Fibroblast of the conjunctiva (primary cell): ENCODE measurements around the gene CD7.
A peak's percentile ranks its signal among the peaks of the same experiment; 100 is the strongest.

Experiments
- DNase-seq: peaks from one replicate; pipeline ENCODE4 v3.0.0-alpha.2; 2010; ENCODE audit warnings: low read depth

CD7 gene

DNA sequence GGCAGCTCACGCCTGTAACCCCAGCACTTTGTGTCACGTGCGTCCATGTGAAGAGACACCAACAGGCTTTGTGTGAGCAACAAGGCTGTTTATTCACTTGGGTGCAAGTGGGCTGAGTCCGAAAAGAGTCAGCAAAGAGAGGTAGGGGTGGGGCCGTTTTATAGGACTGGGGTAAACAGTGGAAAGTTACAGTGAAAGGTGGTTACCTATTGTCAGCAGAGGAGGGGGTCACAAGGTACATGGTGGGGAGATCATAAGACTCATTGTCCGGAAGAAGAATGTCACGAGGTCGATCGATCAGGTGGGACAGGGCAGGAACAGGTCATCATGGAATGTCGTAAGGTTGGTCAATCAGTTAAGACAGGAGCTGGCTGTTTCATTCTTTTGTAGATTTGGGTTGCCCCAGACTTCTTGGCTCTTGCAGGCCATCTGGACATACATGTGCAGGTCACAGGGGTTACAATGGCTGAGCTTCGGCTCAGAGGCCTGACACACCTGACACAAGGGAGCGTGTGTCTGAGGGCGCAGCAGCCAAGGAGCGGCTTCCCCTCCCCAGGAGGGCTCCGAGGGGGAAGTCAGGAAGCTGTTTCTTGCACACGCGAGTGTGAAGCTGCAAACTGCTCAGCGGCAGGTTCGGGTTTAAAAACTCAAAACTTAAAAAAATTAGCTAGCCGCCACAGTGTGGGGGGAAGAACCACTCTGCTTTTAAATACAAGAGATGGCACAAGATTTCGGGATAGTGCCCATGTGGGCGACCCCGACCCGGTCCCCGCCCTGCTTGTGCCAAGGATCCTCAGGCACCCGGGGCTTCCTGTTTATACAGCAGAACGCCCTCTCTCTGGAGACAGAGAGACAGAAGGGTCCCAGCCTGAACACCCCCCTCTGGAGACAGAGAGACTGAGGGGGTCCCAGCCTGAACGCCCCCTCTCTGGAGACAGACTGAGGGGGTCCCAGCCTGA, 29.2 kb upstream of the CD7 start:
- DNase-seq: no peak

DNA sequence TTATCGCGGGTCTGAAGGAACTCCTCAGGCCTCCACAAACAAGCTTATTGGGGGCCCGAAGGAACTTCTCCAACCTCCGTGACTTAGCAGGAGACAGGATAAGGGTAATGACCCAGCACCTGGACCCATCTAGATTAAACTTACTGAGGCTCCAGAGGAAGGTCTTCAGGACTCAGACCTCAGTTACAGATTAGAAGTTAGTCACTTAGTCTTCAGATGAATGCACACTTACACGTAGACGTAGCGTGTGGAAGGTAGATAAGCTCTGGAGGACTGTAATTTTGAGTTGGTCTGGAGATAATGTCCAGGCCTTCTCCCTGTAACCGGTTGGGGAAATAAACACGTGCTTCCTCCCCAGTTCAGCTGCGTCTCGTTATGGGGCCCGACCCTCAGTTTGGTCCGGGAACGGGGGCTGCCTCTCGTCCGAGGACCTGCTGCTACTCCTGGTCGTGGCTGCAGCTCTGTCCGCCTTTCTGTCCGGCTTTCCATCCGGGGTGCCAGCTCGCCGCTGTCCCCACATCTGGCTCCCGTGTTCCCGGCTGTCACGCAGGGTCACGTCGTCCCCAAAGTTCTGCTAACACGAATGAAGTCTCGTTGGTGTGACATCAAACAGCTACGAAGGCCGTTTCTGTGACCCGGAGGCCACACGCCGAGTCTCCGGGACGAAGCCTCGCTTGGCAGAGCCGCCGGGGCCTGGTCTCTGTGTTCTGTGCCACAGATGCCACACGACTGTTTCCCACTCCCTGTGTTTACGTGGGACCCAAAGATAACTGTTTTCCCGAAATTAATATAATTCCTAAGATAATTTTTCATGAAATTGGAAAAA, 28.0 kb upstream of the CD7 start:
- DNase-seq: no peak

DNA sequence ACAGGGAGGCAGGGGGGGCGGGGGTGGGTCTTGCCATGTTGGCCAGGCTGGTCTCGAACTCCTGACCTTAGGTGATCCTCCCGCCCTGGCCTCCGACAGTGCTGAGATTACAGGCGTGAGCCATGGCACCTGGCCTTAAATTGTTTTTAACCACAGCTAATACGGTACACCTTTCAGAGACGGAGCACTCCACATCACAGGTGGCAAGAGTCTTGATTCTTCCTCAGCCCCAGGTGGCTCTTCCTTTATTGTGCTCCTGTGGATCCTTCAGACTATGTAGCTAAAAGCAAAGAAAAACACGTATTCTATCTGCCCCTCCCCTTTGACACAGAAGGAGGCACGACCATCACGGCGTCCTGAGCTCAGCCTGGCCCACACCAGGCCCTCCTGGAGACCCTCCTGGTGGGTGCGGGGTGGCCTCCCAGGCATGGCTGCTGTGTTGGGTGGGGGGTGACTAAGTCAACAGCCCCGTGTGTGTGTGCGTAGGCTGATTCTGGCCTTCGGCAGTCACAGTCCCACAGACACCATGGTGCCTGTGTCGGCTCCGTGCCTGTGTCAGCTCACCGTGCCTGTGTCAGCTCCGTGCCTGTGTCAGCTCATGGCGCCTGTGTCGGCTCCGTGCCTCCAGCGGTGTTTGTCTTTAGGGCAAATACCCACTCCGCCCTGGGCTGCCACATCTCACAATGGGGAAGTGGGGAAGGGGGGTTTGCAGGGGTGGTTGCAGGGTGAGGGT, 26.9 kb upstream of the CD7 start:
- DNase-seq: no peak

DNA sequence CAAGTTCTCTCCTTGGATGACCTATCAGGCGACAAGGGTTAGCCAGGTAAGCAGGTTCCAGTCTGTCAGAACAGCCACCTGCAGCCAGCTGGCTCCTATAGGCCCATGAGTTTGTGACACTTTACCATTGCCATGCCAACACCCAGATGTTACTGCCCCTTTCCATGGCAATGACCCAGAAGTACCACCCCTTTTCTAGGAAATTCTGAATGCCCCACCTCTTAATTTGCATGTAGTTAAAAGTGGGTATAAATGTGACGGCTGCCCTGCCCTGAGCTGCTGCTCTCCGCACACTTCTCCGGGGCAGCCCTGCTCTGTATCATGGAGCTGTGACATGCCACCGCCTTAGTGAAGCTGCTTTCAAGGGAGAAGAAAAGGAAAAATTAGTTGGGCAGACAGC, 26.2 kb upstream of the CD7 start:
- DNase-seq: no peak

DNA sequence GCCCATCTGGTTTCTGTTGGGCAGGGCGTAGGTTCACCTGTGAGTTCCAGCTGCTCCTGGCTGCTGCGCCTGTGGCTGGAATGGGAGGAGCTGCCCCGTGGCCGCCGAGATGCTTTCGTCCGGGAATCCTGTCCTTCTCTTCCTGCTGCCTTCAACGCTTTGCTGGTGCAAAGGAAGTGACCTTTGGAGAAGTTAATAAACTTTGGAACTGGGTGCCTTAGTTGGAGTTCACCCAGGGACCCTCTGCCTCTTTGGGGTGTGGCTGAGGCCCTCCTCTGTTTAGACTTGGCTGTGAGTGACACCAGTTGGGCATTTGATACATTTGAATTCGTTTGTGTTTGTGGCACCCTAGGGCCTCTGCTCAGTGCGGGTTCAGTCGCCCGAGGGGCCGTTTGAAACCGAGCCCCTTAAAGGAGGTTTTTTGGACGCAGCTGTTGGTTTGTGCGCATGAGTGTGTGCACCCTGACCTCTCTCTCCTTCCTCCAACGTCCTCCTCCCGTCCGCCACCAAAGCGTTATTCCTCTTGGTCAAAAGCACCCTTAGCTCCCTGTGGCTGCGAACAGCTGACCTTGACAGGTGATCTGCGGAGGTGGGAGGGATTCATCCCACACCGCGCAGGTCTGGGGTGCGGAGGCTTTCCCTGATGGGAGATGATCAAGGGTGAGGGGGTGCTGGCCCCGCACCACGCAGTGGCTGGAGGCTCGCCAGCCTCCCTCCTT, 25.1 kb upstream of the CD7 start:
- no peak for DNase-seq

DNA sequence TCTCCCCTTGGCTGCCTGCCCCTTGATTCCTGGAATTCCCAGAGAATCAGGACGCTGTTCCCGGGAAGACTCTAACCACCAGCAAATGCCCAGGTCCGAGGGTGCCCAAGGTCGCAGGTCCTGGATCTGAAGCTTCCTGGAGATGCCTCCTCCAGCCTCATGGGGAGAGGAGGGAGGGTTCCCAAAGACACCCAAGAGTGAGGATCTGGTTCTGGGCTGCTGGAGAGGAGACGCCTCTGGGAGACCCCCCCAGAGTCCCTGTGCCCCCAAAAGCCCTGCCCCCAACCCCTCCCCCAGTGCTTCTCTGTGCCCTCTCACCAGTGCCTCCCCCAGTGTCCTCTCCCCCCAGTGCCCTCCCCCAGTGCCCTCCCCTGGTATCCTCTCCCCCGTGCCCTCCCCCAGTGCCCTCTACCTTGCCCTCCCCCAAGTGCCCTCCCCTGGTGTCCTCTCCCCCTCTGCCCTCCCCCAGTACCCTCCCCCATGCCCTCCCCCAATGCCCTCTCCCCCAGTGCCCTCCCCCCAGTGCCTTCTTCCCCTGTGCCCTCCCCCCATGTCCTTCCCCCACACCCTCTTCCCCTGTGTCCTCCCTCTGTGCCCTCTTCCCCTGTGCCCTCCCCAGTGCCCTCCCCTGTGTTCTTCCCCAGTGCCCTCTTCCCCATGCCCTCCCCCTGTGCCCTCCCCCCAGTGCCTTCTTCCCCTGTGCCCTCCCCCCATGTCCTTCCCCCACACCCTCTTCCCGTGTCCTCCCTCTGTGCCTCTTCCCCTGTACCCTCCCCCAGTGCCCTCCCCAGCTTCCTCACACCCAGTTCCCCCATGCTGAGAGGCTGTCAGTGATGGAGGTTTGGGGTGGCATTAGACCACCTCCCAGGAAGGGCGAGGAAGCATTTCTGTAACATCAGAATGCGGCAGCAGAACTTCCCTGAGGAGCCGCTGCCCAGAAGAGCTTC, 22.5 kb upstream of the CD7 start:
- DNase-seq: no peak

DNA sequence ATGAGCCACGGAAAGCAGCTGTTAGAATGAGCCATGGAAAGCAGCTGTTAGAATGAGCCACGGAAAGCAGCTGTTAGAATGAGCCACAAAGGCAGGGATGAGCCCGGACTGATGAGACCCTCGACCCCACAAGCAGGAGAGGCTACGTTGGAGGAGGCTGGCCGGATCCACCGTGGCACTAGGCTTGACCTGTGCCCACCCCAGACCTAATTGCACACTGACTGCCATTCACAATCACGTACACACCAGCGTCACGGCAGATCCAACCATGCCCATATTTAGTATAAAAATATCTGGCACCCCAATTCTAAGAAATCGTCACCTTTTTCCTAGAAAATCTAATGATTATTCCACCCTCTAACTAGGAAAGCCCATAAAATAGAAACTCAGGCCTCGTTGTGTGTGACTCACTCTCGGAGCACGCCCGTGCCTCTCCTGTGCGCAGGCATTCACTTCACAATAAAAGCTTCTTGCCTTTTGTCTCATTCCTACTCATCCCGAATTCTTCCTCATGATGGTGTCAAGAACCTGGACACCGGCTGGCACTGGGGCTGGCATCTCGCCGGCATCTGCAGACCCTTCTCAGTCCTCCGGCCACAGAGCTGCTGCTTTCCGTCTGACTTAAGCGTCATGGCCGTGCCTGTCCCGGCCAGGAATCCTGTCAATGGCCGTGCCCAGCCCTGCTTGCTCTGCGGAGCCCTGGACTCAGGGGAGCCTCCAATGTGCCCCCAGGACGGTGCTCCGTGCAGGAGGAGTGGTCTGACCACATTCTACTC, 21.6 kb upstream of the CD7 start:
- DNase-seq: peak; percentile 36

DNA sequence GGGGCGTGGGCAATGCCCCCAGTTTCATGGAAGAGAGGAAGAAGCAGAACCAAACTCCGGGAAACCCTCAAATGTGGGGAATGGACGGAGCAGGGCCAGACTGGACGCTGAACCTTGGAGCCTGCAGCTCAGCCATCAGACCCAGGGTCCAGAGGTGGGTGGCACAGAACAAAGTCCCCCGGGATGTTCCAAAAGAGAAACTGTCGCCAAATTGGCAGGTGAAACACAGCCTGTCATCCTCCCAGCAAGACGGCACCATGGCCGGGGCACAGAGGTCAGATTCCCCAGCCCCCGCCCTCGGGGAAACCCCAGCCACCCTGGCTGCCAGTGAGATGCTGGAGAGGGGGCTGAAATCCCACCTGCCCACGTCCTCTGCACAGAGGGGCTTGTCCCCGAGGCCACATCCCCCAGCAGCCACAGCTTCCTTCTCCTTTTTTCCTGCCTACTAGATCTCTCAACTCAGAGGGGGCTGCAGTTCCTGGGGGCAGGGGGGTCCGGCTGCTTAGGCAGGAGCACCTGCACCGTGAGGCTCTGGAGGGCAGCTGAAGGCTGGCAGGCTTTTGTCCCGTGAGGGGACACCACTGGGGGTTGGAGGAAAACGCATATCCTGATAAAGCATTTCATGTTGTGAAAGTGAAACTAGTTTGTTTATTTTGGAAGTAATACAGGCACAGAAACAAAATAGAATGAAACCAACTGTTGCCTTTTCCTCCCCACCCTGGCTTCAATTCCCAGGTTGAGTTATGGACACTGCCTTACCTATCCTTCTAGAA, 17.4 kb upstream of the CD7 start:
- no peak for DNase-seq

DNA sequence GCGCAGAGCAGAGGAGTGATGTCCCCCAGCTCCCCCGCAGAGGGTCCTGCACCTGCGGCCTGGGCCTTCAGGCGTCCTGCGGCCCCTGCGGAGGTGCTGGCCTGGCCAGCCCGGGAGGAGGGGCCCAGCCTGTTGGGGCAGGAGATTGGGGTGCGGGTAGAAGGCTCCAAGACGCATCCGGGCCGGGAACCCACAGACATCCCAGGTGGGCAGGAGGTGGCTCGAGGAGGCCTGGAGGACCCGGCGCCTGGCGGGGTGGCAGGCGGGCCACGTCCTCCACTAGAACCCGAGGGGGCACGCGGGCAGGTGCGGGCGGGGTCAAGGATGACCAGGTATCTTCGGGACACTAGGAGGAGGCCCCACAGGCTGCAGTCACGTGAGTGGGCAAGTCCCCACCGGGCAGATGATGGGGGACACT, 16.8 kb upstream of the CD7 start:
- no peak for DNase-seq

DNA sequence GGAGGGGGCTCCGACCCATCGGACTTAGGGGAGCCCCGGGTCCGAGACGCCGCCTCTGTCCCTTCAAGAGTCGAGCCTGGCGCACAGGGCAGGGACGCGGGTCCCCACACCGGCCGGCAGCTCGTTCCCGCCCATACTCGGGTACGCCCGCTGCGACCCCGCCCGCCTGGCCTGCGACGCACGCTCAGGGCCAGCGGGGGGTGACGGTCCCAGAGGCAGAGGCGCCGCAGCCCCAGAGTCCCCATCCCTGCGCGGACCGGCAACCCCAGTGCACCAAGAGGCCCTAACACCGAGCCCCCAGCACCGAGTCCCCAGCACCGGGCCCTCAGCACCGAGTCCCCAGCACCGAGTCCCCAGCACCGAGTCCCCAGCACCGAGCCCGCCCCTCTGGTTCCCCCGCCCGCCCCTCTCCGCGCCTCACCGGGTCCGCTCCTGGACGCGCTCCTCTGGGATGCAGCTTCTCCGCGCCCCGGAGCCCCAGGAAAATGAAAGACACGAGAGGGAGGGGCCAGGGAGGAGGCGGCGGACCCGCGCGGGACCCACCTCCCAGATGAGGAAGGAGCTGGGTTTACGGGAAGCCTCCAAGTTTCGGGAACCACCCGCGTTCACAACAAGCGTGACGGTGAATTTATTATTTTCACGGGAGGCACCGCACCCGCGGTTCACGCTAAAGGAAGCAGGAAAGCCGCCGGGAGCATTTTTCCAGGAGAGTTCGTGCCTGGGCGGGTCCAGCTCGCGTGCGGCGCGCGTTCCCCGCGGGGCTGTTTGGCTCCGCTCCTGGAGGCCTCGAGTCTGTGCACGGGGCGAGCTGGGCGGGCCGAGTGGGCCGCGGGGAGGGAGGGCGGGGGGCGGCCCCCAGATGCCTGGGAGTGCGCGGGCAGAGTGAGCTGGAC, 16.1 kb upstream of the CD7 start, which contains the start of gene SECTM1:
SECTM1 (minus strand) TSS at position 488 of the 893 bp plus-strand sequence. CDS start 6,526 bp downstream, outside the sequence.
- no peak for DNase-seq

DNA sequence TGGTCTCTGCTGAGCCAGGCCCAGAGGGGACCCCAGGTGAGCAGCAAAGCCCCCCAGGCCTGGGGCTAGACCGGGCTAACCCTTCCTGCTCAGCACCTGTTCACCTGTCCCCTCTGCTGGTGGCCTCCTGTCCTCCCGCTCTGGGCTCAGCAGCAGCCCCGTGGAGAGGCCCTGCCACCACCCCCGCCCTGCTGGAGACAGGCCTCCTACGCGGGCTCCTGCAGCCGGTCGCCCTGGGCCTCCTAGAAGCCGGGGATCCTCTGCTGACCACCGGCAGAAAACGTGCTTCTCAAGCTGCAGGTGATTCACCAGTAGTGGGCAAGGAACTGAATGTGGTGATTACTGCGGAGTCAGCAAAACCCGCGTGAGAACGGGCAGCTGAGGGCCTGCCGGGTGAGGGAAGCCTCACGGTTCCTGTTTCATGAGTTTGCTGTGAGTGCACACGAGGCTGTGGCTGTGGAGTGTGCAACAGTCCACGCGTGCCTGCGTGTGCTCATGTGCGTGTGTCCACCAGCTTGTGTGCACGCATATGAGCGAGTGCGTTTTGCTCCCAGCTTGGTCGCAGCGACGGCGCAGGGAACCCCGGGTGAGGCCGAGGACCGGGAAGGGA, 15.4 kb upstream of the CD7 start:
- DNase-seq: no peak

DNA sequence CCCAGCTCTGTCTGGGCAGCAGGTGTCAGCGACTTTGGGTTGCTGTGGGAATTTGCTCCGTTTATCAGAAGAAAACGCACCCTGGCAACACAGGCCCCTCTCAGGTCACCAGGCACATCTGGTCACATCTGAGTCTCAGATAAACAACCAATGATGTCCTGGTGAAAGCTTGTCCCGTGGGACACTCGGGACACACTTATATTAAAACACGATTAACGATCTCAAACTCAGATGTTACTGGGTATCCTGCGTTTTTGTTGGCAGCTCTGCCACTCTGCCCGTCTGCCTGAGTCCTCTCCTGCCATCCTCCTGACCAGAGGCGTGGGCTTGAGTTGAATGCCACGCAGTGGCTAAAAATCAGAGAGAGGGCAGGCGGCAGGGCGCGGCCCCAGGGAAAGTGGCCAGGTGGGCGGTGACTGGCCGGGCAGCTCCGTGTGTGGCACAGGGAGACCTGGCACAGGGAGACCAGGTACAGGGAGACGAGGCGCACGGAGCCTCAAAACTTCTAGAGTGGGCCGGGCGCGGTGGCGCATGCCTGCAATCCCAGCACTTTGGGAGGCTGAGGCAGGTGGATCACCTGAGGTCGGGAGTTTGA, 14.0 kb upstream of the CD7 start:
- no peak for DNase-seq

DNA sequence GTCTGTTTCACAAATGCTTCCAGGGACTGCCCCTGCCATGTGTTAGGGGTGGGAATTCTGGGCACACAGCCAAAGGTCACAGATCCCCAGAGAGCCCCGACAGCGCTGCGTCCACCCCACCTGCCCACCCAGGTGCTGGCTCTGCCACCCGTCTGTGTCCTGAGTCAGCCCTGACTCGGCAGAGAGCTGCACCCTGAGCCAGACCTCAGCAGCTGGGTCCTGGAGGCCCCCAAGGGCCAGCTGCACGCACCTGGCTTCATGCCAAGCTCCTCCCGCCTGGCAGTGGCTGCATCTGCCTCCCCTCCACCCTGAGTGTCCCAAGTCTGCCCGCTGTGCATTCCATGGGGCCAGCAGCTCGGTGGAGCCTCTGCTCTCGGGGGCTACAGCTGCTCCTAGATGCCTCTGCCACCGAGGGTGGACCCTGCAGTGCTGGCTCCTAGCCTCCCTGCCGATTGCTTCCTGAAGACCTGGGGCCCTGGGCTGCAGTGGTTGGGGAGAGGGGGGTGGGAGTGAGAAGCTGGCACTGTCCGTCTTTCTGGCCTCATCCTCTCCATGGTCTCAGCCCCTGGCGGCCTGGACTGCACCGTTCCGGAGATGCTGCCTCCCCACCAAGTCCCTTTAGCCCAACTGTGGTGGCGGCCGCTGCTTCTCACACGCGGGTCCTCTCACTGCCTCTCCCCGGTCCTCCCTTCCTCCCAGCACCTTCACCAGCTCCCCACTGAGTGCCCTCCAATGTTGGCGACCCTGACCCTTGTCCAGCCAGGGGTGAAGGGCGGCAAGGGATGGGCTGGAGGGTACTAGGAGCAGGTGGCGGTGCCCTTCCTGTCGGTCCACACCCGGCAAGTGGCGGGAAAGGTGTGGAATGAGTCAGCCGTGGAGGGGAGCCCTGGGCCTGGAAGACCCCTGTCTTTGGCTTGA, 13.2 kb upstream of the CD7 start:
- peak; percentile 30 for DNase-seq

DNA sequence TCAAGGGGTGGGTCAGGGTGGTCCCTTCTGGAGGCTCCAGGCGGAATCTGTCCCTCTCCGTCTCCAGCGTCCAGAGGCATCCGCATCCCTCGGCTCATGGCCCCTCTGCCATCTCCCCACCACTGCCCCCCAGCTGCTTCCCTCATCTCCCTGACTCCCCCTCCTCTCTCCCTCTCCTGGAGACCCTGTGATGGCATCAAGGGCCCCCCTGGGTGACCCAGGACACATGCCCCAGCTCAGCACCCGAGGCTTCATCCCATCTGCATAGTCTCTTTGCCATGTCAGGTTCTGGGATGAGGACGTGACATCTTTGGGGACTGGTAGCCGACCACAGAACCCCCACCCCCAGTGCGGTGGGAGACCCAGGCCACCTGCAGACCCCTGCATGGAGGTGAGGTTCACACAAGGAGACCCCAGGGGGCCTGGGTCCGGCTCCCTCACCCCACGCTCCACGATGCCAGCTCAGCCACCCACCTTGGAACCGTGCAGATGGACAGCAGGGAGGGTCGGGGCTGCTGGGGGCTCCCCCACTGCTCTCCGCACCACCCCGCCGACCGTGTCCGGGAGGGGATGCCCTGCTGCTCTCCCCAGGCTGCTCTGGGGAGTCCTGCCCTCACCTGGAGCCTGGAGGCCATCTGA, 12.4 kb upstream of the CD7 start:
- DNase-seq: no peak

DNA sequence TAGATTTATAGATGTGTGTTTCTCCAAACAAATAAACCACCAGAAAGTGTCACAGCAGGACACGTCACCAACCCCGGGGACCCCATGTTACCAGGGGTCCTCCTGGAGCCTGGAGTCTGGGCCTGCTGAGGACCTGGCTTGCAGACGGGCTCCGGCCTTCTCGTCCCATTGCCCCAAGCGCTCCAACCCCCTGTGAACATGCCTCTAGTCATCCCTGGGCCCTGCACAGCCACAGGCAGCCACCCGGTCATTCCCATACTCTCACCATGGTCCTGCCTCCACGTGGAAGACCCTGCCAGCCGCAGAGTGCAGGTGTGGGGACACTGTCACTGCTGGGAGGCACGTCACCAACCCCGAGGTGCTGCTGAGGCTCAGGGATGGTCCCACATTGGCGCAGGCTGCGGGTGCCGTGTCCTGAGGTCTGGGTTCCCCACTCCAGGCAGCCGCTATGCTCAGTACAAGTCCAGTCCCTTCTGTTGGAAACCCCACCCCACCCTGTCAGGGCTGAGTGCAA, 11.6 kb upstream of the CD7 start:
- DNase-seq: no peak
